HCT116 (cell line): ENCODE measurements around the gene HOXB1. TPM values are rescaled to one million over a fixed set of nuclear protein-coding genes. Genes with fewer than 3 reads are reported as not detected.

ENCODE experiments used
- ATAC-seq: fragments of 200-7000 bp; cut with Tn5 transposase; 2 replicates; pipeline ENCODE4 v1.9.1; 2020; ENCODE audit warnings: mild to moderate bottlenecking, moderate library complexity
- BruUV-seq: library from RNA; stranded (reverse); fragments of 400-500 nt; replicated peaks from 2 replicates; lab custom pipeline; 2021; lab: Mats Ljungman, UMichigan
- CTCF ChIA-PET: fragments of 300-600 bp; sonication (Branson Sonifier 250); formaldehyde crosslinking; loops from one replicate; lab custom pipeline; 2021; ENCODE audit warnings: antibody characterized with exemption; lab: Charles Lee
- POLR2A ChIA-PET: fragments of 300-600, 350-600 bp; sonication (Branson Sonifier 250); formaldehyde crosslinking; loops from one replicate; lab custom pipeline; 2021; ENCODE audit warnings: antibody characterized with exemption; lab: Charles Lee
- RAD21 ChIA-PET, 2 experiments: fragments of 300-600 bp; sonication (Branson Sonifier 250); formaldehyde crosslinking; loops; one replicate each; lab custom pipeline; 2023; ENCODE audit warnings: low total read pairs in 2 of 2; ENCODE audit not compliant: uncharacterized antibody in 2 of 2, unreplicated experiment in 2 of 2, low non-redundant PET in 1 of 2; lab: Charles Lee
- DNase-seq: peaks from one replicate; pipeline ENCODE4 v3.0.0-alpha.2; 2010; ENCODE audit warnings: low read depth, low spot score
- H2AFZ ChIP-seq: fragments of 200-600 bp; shearing (Covaris generic), sonication (generic); 2 replicates; pipeline ENCODE4 v1.6.1; 2017; ENCODE audit warnings: low read depth, mixed run types, mixed read lengths, antibody characterized with exemption, low read length; ENCODE audit not compliant: poor library complexity, severe bottlenecking
- H3K27ac ChIP-seq: 2 replicates; pipeline ENCODE4 v1.5.1; 2012; ENCODE audit warnings: low read depth, low read length
- H3K27me3 ChIP-seq: fragments of 200-600 bp; sonication (generic); 2 replicates; pipeline ENCODE4 v1.6.1; 2016; ENCODE audit warnings: mixed run types, low read length, mixed read lengths; ENCODE audit not compliant: insufficient read depth
- H3K36me3 ChIP-seq, 2 experiments: fragments of 200-500 bp in 1 of 2; fragments of 200-600 bp in 1 of 2; sonication (Bioruptor generic) in 1 of 2; sonication (generic) in 1 of 2; 2 replicates each; pipeline versions ENCODE4 v1.5.1 to v1.6.1; 2014 to 2016; ENCODE audit warnings: low read length in 2 of 2, inconsistent platforms in 1 of 2, mixed read lengths in 1 of 2, mixed run types in 1 of 2; ENCODE audit not compliant: insufficient read depth in 2 of 2, control insufficient read depth in 1 of 2
- H3K4me1 ChIP-seq, 2 experiments: fragments of 200-600 bp in 1 of 2; sonication (generic) in 1 of 2; 2 replicates each; pipeline versions ENCODE4 v1.5.1 to v1.6.1; 2012 to 2017; ENCODE audit warnings: low read length in 2 of 2, inconsistent platforms in 1 of 2, mild to moderate bottlenecking in 1 of 2, mixed read lengths in 1 of 2, mixed run types in 1 of 2, moderate library complexity in 1 of 2; ENCODE audit not compliant: insufficient read depth in 2 of 2, control insufficient read depth in 1 of 2
- H3K4me2 ChIP-seq: fragments of 200-600 bp; sonication (generic); 2 replicates; pipeline ENCODE4 v1.6.1; 2017; ENCODE audit warnings: mixed run types, low read length, mixed read lengths
- H3K4me3 ChIP-seq, 2 experiments: fragments of 200-600 bp in 1 of 2; sonication (generic) in 1 of 2; replicated peaks in 1 of 2; 2 replicates each; pipeline ENCODE4 v1.5.1; 2011 to 2016; ENCODE audit warnings: low read length in 2 of 2, control low read depth in 1 of 2, low read depth in 1 of 2, mild to moderate bottlenecking in 1 of 2, mixed read lengths in 1 of 2, mixed run types in 1 of 2
- H3K79me2 ChIP-seq: fragments of 200-600 bp; sonication (generic); 2 replicates; pipeline ENCODE4 v1.6.1; 2017; ENCODE audit warnings: mild to moderate bottlenecking, mixed run types, low read length, moderate library complexity, mixed read lengths; ENCODE audit not compliant: insufficient read depth
- H3K9ac ChIP-seq: fragments of 200-600 bp; sonication (generic); 2 replicates; pipeline ENCODE4 v1.6.1; 2016; ENCODE audit warnings: low read length, mixed read lengths
- H3K9me2 ChIP-seq: fragments of 200-600 bp; sonication (generic), shearing (Covaris generic); 2 replicates; pipeline ENCODE4 v1.6.1; 2017; ENCODE audit warnings: mixed run types, mild to moderate bottlenecking, moderate library complexity; ENCODE audit not compliant: insufficient read depth
- H3K9me3 ChIP-seq, 2 experiments: fragments of 200-500 bp in 1 of 2; fragments of 200-600 bp in 1 of 2; sonication (Bioruptor generic) in 1 of 2; sonication (generic) in 1 of 2; 2 replicates each; pipeline ENCODE4 v1.6.1; 2014 to 2017; ENCODE audit warnings: low read length in 2 of 2, mixed read lengths in 2 of 2, inconsistent platforms in 1 of 2, low read depth in 1 of 2, mild to moderate bottlenecking in 1 of 2, mixed run types in 1 of 2, moderate library complexity in 1 of 2; ENCODE audit not compliant: control insufficient read depth in 1 of 2, insufficient read depth in 1 of 2
- H4K20me1 ChIP-seq: fragments of 200-600 bp; sonication (generic), shearing (Covaris generic); 2 replicates; pipeline ENCODE4 v1.6.1; 2017; ENCODE audit warnings: mixed run types, mild to moderate bottlenecking, moderate library complexity; ENCODE audit not compliant: insufficient read depth
- CBX3 ChIP-seq: IDR thresholded peaks from 2 replicates; pipeline ENCODE4 v1.6.1; 2012; ENCODE audit warnings: low read depth
- EZH2phosphoT487 ChIP-seq: fragments of 200-600 bp; IDR thresholded peaks from 2 replicates; pipeline ENCODE4 v1.6.1; 2018; ENCODE audit warnings: antibody characterized with exemption, borderline replicate concordance
- FOSL1 ChIP-seq: IDR thresholded peaks from 2 replicates; pipeline ENCODE4 v1.6.1; 2012; ENCODE audit warnings: low read depth
- POLR2A ChIP-seq: IDR thresholded peaks from 2 replicates; pipeline ENCODE4 v1.7.0; 2011; ENCODE audit warnings: borderline replicate concordance; ENCODE audit not compliant: insufficient read depth, insufficient read length; ENCODE audit errors: extremely low read depth
- REST ChIP-seq: IDR thresholded peaks from 2 replicates; pipeline ENCODE4 v1.6.1; 2012; ENCODE audit warnings: low read depth
- YY1 ChIP-seq: IDR thresholded peaks from 2 replicates; pipeline ENCODE4 v1.6.1; 2011; ENCODE audit warnings: low read length, low read depth, moderate library complexity, mild to moderate bottlenecking; ENCODE audit not compliant: insufficient replicate concordance; ENCODE audit errors: extremely low read depth
- ZBTB33 ChIP-seq: IDR thresholded peaks from 2 replicates; pipeline ENCODE4 v1.6.1; 2011; ENCODE audit warnings: mild to moderate bottlenecking, low read length, moderate library complexity; ENCODE audit not compliant: insufficient replicate concordance; ENCODE audit errors: extremely low read depth
- intact Hi-C: fragments of 100-400 bp; cut with micrococcal nuclease; formaldehyde crosslinking; loops from 2 replicates; pipeline ENCODE4 v1.10.0; 2022
- total RNA-seq: library from RNA; stranded (reverse); gene quantifications from one replicate; pipeline ENCODE4 v1.2.1, GENCODE V29; 2021; ENCODE audit not compliant: unreplicated experiment

HOXB1 gene
- total RNA-seq, 1 experiment from 2014 or later = not detected

DNA sequence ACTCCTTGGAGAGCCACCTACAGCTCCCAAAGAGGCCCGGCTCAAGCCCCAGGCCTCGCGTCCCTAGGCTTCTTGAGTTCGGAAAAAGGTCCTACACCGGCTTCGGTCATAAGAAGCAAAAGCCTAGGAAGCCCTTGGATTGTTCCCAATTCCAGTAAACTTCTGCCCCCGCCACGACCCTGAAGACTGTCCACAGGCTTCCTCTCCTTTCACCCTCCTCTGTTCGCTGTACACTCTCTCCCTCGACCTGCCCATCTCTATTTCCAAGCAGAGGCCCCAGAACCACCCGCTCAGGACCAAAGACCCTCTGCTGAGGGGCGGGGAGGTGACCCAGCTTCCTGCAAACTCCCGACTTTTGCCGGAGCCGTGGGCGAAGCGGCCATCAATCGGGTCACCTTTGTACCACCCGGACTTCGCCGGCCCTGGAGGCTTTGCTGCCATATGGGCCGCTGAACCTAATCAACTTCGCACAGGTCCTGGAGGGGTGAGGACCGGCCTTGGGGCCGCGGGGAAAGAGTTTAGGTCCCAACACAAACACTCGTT is 11.4 kb upstream of the HOXB1 start:
- Histone ChIP-seq H3K27ac (0 out of 2 replicates have a peak overlapping the region, but pooled peaks have one; percentile 4), H3K9ac (no peak overlapping the region)
- RAD21 ChIA-PET = no interaction called here

DNA sequence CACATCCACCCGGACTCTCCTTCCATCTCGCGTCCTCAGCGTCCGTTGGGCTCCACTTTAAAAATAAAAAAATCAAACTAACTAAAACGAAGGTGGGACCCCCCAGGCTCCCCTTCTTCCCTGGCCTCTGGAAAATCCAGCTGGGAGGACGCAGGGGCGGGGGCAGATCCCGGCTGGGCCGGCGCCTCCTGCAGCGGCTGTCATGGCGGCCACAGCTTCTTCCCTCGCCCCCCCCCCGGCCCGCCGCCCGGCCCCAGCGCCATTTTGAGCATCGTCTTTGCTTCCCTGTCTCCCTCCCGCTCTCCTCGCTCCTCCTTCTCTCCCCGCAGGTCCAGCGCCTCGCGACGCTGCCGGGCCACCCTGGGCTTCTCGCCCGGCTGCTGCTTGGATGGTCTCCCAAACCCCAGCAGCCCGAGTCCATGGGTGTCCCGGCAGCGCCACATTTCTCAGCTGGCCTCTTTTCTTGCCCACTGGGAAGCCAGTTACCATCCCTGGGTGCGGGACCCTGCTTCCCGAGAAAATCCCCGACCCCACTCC is 10.8 kb upstream of the HOXB1 start:
- Histone ChIP-seq H3K79me2 (no peaks in the 10 kb centered on the region), H3K36me3 (no peaks in the 10 kb centered on the region), H3K4me1 (peaks cover 10 to 22% of the 10 kb centered on the region in 2 experiments), H4K20me1 (no peaks in the 10 kb centered on the region), H3K27me3 (no peaks in the 10 kb centered on the region), H3K27ac (no peak overlapping the region), H3K9me2 (no peaks in the 10 kb centered on the region), H3K4me2 (no peak overlapping the region), H3K9me3 (no peaks in the 10 kb centered on the region), H3K4me3 (no peak overlapping the region), H2AFZ (no peak overlapping the region), H3K9ac (no peak overlapping the region)
- DNase-seq (no peak), ATAC-seq (no peak)
- TF ChIP-seq REST (no peak), ZBTB33 (no peak), YY1 (no peak), EZH2phosphoT487 (no peak), FOSL1 (no peak), POLR2A (no peak)
- ChIA-PET CTCF (no interaction called here), POLR2A (no interaction called here), RAD21 (no interaction called here)
- intact Hi-C loops = no loop called here
- BruUV-seq = no TSS peak

More for the DNA sequence above, 11.4 kb upstream of the HOXB1 start:
- BruUV-seq = no TSS peak
- Histone ChIP-seq H3K9me3 (no peaks in the 10 kb centered on the region), H2AFZ (no peak overlapping the region), H3K4me3 (no peak overlapping the region), H3K4me2 (0 out of 2 replicates have a peak overlapping the region, but pooled peaks have one; percentile 69), H3K27me3 (no peaks in the 10 kb centered on the region), H3K36me3 (no peaks in the 10 kb centered on the region), H3K4me1 (peaks cover 6 to 17% of the 10 kb centered on the region in 2 experiments), H4K20me1 (no peaks in the 10 kb centered on the region), H3K79me2 (no peaks in the 10 kb centered on the region), H3K9me2 (no peaks in the 10 kb centered on the region)
- POLR2A ChIA-PET = no interaction called here
- ATAC-seq (no peak), DNase-seq (no peak)
- intact Hi-C loops = no loop called here
- CTCF ChIA-PET = no interaction called here
- TF ChIP-seq EZH2phosphoT487 (no peak), POLR2A (no peak), CBX3 (no peak)
